ENCODE data around the gene CUX1.
"Not testable (repeated sequence)": the region's sequence is repeated elsewhere in the genome, so short reads cannot be mapped to it uniquely, and the experiment has no call there.

CUX1 gene

DNA sequence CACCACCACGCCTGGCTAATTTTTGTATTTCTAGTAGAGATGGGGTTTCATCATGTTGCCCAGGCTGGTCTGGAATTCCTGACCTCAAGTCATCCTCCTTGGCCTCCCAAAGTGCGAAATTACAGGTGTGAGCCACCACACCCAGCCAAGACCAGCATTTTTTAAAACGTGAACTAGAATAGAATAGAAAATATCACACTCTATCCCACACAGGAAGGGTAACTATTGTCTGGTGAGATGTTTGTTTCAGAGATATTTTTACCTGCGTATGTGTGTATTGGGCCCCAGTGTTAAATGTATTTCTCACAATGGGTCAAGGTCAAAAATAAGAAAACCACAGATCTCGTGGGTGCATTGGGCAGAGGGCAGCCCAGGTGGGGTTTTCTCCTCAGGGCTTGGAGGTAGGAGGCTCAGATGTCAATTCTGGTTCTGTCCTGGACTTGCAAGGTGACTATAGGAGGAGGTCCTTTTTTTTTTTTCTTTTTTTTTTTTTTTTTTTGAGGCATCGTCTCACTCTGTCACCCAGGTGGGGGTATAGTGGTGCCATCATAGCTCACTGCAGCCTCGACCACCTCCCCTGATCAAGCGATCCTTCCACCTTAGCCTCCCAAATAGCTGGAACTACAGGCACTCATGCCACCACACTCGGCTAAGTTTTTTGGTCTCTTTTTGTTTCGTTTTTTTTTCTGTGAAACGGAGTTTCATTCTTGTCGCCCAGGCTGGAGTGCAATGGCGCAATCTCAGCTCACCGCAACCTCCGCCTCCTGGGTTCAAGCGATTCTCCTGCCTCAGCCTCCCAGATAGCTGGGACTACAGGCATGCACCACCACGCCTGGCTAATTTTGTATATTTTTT lies 488.2 kb downstream of the CUX1 start:
- DNase-seq (ENCODE audit: low read depth in 2 of 2): no peak

DNA sequence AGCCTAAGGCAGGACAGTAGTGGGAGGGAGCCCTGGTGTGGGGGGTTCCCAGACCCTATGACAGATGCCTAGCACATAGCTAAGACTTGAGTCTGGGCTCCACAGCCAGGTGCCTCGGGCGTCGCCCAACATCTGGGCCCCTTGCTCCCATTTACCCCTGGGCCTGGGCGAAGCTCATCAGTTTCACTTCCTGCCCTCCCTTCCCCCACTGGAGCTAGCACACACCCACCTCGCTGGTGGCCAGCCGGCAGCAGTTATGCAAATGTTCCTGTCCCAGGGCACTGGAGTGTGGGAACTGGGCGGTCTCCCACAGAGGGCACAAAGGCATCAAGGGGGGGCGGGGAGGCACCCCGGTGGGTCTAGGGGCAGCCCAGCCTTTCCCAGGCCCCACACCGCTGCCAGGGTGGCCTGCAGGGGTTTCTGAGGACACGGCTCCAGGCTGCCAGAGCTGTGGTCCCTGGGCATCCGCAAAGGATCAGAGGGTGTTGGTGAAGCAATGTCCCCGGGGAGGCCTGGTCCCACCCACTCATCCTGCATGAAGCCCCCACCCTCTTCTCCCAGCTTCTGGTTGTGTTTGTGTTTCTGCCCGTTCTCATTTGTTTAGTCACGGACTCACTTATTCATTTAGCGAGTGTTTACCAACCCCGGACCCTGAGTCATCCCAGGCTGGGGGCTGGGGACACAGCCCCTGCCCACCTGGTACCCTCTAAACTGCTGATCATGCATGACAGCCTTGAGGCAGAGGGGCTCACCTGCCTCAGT lies 489.7 kb downstream of the CUX1 start:
- DNase-seq (ENCODE audit: low read depth in 2 of 2): no peak

DNA sequence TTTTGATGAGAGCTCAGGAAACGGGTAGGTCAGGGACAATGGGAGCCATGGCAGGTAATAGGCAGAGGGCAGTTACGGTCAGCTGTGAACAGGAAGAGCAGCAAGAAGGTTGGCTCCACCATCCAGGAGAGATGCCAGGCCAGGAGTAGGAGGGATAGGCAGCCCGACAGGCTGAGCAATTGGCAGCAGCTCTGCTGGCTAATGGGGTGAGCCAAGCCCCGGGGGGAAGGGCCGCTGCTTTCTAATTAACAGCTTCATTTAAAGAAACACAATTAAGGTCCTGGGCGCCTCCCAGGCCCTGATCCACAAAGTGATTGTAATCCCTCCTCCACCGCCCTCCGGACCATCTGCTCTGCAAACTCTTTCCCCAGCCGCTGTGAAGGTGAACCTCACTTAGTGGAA lies 493.0 kb downstream of the CUX1 start:
- DNase-seq (ENCODE audit: low read depth in 2 of 2): no peak

DNA sequence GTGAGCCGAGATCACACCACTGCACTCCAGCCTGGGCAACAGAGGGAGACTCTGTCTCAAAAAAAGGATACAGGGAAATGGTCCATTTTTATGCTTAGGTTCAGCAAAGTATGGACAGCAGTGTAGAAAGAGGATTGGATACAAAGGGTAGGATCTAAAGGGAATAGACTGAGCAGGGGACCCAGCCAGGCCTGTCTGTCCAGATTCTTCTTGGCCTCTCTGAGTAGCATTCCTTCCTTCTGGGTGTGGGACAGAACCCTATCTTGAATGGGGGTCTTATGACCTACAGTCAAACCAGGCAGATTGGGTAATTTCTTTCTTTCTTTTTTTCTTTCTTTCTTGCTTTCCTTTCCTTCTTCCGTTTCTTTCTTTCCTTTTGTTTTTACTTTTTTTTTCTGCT lies 494.9 kb downstream of the CUX1 start:
- DNase-seq (ENCODE audit: low read depth in 2 of 2): no peak

DNA sequence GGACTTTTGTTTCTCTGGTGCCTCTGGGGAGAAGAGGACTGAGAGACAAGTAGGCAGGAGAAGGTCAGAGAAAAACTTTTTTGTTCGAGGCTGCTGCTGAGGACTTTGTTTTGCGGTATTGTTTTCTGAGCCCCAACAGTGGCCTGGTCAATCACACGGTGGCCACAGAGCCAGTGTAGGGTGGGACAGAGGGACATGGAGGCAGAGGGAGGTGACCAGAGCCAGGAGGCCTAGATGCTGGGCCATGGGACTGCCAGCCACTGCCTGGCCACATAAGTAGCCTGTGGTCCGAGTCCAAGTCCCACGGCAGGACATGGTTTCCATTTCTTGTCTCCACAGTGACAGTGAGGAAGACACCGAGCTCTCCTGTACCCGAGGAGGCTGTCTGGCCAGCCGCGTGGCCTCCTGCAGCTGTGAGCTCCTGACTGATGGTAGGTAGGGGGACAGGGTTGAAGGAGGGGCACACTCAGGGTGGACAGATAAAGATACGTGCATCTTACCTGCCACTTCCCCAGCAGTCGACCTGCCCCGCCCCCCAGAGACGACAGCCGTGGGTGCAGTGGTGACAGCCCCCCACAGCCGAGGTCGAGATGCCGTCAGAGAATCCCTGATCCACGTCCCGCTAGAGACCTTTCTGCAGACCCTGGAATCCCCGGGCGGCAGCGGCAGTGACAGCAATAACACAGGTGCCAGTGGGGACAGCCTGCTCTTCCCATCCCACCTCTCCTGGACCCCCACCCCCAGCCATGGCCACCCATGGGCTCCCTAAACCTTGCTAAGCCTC lies 496.8 kb downstream of the CUX1 start:
- DNase-seq (ENCODE audit: low read depth in 2 of 2): no peak

DNA sequence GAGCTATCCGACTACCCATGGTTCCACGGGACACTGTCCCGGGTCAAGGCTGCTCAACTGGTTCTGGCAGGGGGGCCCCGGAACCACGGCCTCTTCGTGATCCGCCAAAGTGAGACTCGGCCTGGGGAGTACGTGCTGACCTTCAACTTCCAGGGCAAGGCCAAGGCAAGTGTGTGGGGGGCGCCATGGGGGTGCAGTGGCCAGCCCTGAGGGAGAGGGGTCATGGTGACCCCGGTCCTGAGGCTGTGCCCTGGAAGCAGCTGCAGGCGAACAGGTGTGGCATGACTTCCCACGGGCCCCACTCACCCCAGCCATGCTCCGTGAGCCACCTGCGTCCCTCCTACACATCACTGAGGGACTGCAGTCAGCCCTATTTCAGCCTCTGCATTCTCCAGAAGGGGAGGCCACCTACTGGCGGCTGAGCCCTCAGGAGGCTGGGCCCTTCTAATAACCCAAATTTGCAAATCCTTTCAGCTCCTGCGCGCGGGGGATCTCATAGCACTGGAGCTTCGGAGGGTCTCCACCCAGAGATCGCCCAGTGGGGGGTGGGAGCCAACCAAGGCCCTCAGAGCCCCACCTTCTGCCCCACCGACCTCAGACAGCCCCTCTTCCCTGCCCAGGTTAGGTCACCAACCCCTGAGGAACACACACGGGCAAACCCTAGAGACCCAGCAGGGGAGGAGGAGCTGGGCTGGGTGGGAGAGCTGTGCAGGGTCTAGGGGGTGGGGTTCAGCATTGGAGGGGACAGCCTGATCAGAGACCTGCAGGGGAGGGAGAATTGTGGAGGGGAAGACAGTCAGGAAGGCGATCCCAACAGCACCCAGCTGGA lies 500.0 kb downstream of the CUX1 start:
- DNase-seq (ENCODE audit: low read depth in 2 of 2): no peak

DNA sequence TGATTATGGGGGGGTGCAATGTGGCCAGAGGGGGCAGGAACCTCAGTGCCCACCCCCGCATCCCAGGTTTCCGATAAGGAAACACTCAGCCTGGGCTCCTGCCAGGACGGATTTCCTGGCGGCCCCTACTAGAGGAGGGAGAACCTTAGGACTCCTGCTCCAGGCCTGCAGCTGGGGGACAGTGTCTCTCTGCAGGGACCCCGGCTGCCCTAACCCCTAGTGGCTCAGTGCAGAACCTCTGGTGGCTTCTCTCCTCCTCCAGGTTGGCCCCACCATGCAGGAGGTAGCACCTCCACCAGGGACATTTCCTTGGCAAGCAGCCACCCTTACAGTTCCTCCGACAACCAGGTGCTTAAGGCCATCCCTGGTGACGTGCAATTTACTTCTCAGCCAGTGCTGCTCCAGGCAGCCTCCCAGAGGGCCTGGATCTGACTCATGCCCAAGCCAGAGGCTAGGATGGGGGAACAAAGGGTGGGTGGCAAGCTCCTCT lies 501.1 kb downstream of the CUX1 start:
- no peak for DNase-seq (ENCODE audit: low read depth in 2 of 2)

DNA sequence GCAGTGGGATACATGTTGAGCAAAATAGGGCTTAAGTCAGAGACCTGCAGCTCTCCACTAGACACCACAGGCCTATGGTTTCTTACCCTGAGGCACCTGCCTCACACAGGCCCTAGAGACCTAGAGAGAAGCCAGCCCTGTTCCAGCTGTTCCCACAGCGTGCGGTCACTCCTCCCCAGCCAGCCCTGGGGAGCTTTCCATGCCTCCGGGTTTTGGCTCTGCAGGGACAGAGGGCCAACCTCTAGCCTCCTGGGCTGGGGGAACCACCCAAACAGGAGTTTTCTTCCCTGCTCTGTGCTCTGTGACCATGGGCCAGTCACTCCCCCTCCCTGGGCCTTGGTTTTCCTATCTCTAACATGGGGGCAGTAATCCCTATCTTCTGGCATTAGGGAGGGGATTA lies 502.2 kb downstream of the CUX1 start:
- DNase-seq (ENCODE audit: low read depth in 2 of 2): no peak

DNA sequence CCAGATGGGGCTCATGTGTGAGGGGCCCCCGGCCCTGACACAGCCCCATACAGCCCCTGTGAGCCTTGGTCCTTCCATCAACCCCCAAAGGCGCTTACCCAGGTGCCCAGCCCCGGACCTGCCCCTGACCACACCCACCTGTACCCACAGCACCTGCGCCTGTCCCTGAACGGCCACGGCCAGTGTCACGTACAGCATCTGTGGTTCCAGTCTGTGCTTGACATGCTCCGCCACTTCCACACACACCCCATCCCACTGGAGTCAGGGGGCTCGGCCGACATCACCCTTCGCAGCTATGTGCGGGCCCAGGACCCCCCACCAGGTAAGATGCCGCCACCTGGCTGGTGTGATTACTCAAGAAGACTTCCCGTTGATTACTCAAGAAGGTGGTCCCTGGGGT lies 502.8 kb downstream of the CUX1 start:
- no peak for DNase-seq (ENCODE audit: low read depth in 2 of 2)

DNA sequence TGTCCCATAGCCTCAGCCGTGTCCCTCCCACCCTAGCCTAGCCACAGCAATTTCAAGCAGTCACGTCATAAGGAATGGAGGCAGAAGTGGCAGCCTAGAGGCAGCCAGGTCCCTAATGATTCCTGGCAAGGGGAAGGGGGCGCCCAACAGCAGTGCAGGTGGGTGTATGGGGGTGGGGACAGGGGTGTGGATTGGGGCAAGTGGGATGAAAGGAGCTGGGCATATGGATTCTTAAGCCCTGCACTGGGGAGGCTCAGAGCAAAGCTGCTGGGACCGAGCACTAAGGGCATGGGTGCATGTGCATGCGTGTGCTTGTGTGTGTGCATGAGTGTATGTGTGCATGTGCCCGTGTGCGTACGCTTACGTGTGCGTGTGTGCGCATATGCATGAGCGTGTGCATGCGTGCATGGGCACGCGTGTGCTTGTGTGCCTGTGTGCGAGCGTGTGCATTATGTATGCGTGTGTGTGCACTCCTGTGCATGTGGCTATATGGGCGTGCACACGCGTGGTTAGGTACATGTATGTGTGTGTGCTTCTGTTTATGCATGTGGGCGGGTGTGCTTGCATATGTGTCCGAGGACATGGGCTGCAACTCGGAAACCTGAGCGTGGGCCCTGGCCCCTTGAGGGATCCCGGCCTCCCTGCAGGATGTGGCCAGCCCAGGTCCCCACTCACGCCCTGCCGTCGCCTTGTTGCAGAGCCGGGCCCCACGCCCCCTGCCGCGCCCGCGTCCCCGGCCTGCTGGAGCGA lies 503.4 kb downstream of the CUX1 start:
- DNase-seq (ENCODE audit: low read depth in 2 of 2): no peak

DNA sequence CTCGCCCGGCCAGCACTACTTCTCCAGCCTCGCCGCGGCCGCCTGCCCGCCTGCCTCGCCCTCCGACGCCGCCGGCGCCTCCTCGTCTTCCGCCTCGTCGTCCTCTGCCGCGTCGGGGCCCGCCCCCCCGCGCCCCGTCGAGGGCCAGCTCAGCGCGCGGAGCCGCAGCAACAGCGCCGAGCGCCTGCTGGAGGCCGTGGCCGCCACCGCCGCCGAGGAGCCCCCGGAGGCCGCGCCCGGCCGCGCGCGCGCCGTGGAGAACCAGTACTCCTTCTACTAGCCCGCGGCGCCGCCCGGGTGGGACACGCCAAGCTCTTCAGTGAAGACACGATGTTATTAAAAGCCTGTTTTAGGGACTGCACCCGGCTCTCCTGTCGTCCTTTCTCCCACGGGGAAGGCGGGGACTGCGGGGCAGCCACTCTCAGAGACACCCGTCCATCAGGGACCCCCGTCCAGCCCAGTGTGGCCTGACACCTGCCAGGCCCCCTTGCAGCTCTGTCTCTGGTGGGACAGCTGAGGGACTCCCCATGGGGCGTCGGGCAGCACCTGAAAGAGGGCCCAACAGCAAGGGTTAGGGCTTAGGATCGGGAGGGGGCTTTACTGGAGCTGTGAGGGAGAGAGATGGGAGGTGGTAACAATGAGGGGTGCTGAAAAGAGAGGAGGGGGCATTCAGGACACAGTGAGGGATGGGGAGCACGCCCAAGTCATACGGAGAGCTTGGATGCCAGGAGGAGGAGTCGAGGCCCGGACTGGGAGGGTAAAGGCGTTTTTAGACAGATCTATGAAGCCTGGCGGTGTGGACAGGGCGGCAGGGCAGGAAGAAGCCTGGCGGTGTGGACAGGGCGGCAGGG lies 504.1 kb downstream of the CUX1 start:
- DNase-seq (ENCODE audit: low read depth in 2 of 2): no peak

DNA sequence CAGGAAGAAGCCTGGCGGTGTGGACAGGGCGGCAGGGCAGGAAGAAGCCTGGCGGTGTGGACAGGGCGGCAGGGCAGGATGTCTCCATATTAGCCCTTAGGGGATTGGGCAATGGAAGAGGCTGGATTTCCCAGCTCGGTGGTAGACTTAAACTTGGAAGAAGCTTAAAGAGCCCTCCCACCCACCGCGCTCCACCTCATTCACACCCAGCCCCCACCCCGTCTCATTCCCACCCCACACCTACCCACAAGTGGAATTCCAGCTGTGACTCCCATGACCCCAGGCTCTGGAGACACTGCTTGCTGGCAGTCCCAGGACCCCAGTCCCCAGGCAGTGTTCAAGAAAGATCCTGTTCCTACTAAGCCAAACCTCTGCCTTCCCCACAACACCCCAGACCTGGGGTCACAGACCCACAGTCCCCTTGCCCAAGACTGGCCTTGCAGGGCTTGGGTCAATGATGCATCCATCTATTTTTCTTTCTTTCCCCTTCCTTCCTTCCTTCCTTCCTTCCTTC lies 504.8 kb downstream of the CUX1 start:
- no peak for DNase-seq (ENCODE audit: low read depth in 2 of 2)

DNA sequence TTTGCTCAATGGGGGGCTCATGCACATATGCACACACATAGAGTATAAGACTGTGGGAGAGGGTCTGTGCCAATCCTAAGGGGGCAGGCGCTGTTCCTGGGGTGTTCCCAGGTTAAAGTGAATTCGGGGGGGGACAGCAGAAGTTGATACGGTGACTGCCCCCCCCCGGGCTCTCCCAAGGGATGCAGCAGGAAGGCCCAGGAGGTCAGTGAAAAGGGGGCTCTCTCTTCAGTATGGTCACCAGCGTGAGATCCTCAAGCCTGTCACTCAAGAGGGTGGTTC lies 506.4 kb downstream of the CUX1 start:
- no peak for DNase-seq (ENCODE audit: low read depth in 2 of 2)

DNA sequence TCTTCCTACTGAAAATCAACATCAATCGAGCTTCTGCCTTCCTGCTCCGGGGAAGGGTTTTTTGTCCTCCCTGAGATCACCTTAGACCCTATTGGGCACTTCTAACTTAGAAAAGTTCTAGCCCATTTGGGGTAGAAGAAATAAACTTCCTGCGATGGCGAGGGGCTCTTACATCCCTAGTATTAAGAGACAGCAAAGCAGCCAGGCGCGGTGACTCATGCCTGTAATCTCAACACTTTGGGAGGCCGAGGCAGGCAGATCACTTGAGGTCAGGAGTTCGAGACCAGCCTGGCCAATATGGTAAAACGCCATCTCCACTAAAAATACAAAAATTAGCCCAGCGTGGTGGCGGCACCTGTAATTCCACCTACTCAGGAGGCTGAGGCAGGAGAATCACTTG lies 507.7 kb downstream of the CUX1 start:
- DNase-seq (ENCODE audit: low read depth in 2 of 2): not testable (repeated sequence)

DNA sequence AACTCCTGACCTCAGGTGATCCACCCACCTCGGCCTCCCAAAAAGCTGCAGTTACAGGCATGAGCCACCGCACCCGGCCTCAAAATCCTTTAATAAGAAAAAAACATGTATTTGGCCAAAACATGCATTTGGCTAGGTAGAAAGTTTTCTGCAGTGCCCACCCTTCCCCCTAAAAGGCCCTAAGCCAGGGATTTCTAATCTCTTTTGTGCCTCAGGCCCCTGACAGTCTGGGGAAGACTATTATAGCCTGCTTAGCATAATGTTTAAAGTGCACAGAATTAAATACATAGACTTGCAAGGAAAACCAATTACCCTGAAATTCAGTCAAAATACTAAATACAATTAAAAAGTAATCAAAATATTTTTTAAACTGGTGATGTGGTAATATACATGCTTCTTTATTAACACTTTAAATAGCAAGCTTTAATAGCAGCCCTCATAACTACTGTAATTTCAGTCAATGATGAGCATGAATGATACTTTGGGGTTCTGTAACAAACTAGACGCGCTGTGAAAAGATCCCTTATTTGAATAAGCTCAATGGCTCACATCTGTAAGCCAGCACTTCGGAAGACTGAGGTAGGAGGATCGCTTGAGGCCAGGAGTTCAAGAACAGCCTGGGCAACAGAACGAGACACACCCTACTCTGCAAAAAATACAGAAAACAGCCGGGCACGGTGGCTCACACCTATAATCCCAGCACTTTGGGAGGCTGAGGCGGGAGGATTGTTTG lies 508.9 kb downstream of the CUX1 start:
- no peak for DNase-seq (ENCODE audit: low read depth in 2 of 2)

DNA sequence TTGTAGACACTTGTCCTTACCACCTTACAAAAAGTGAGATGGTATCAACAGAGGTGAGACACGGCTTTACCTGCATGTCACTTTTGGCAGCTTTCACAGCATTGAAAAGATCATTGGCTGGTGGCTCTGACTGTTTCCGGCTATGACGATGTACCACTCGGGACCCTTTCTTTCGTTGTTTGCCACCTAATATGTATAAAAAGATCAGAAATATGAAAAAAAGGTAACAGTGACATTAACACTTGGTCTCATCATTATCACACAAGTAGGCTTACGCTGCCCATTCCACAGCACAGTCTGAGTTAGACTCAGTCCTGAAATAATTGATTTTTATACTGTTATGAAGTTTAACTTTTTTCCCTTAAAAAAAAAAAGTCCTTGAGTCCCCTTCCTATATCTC lies 509.8 kb downstream of the CUX1 start:
- not testable (repeated sequence) for DNase-seq (ENCODE audit: low read depth in 2 of 2)

DNA sequence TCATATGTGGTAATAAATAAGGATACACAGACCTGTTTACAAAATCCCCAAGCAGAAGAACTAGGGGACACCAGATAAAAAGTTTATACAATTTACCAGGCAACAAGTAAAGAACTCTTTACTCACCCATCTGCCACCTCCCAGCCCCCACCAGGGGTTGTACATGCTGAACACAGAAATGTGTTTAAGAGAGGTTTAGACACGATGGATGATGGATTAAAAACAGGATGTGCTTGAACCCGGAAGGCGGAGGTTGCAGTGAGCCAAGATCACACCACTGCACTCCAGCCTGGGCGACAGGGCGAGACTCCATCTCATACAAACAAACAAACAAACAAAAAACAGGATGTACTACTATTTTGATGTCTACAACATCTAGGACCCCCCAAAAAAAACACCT lies 511.4 kb downstream of the CUX1 start:
- DNase-seq (ENCODE audit: low read depth in 2 of 2): not testable (repeated sequence)

DNA sequence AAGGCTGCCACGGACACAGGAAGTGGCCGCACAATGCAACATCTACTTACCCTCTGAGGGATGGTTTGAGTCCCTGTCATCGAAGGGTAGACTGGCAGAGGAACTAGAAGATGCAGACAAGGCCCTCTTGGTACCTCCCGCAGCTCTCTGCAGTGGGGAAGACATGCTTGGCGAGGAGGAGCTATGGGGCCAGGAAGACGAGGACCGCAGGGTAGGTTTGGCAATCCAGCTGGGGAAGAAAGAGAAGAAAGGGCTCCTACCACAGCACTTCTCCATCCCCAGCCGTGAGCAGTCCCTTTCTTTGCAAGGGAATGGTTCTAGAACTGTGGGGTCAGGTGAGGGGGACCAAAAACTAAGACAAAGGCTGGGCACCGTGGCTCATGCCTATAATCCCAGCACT lies 511.9 kb downstream of the CUX1 start:
- not testable (repeated sequence) for DNase-seq (ENCODE audit: low read depth in 2 of 2)

Data from stimulated activated CD4-positive, alpha-beta T cell treated with anti-CD3 and anti-CD28 coated beads, Interleukin-1b, Interleukin-23, amount 100 ng/mL, for 1 hour (primary cell).